Breast epithelium (tissue), 3 donors: ENCODE measurements around the gene SIDT1.

ENCODE experiments used
- POLR2A ChIP-seq: fragments of 450-650 bp; IDR thresholded peaks from one replicate; pipeline ENCODE4 v1.6.1; 2016; ENCODE audit warnings: antibody characterized with exemption, mild to moderate bottlenecking, moderate library complexity
- POLR2AphosphoS5 ChIP-seq, 3 donors: sonication (generic); formaldehyde crosslinking; IDR thresholded peaks; one replicate each; pipeline ENCODE4 v1.6.1; 2017; ENCODE audit warnings: antibody characterized with exemption in 3 of 3
- TF ChIP-seq, protein P1 (sequence below), 3 donors: fragments of 450-650 bp; IDR thresholded peaks; one replicate each; pipeline ENCODE4 v1.5.1; 2016 to 2017; ENCODE audit warnings: antibody characterized with exemption in 3 of 3, mild to moderate bottlenecking in 3 of 3, moderate library complexity in 3 of 3

DNA sequence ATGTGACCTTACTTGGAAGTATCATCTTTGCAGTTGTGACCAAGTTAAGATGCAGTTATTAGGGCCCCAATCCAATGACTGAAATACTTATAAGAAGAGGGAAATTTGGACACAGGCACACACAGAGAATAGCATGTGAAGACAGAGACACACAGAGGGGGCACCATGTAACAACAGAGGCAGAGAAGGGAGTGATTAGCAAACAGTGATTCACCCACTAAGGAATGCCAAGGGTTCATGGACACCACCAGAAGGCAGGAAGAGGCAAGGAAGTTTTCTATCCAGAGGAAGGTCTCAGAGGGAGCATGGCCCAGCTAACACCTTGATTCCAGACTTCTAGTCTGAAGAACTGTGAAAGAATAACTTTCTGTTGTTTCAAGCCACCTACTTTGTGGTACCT is 25.0 kb downstream of the SIDT1 start:
- TF ChIP-seq, protein P1, sequence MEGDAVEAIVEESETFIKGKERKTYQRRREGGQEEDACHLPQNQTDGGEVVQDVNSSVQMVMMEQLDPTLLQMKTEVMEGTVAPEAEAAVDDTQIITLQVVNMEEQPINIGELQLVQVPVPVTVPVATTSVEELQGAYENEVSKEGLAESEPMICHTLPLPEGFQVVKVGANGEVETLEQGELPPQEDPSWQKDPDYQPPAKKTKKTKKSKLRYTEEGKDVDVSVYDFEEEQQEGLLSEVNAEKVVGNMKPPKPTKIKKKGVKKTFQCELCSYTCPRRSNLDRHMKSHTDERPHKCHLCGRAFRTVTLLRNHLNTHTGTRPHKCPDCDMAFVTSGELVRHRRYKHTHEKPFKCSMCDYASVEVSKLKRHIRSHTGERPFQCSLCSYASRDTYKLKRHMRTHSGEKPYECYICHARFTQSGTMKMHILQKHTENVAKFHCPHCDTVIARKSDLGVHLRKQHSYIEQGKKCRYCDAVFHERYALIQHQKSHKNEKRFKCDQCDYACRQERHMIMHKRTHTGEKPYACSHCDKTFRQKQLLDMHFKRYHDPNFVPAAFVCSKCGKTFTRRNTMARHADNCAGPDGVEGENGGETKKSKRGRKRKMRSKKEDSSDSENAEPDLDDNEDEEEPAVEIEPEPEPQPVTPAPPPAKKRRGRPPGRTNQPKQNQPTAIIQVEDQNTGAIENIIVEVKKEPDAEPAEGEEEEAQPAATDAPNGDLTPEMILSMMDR (IDR thresholded peaks at IDR 0.05) = no peak
- TF ChIP-seq POLR2AphosphoS5 (IDR thresholded peaks at IDR 0.05) (no peak), POLR2A (no peak)
